Measurements from ENCODE around the gene RNF207. TPM values are rescaled to one million over a fixed set of nuclear protein-coding genes. Genes with fewer than 3 reads are reported as not detected.

The RNF207 gene
- total and polyA plus RNA-seq, 10 of the 15 experiments (the other 5 are each of a cell fraction or from before 2014, with no cell fraction given), result 1.7 to 36.4 (median 13.1) TPM

DNA sequence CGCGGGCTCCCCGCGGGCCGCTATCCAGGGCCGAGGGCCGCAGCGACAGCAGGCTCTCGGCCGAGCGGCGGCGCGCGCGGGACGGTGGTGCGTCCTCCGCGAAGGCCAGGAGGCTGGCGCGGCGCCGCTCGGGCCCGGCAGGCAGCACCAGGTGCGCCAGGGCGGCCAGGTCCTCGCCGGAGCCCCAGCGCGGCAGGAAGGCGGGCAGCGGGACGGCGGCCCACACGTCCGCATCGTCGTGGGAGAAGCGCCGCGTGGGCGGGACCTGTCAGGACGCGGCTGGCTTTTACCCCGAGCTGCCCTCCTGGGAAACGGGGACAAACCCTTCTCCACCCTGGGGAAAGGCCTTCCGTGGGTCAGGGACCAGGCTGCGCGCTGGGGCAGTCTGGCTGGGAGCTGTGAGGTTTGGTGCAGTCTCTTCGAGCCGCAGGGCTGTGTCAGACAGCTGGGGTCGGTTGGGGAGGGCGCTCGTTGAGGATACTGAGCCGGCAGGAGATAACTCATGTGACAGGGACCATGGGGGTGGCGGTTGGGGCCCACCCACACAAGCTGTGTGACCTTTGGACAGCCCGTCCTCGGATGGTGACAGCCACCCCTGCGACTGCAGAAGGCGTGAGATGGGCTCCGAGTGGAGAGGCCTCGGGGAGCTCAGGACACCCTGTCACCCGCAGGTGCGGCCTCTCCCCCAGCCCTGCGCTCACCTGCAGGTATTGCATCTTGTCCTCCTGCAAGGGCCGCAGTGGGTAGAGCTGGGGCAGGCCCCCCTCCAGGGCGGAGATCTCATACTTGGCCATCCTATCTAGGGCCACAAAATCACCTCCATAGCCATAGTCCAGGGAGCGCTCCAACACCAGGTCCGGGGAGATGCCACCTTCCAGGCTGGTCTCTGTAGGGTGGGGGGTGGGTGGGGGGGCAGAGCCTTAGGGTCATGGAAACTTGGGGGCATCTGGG is 44.1 kb downstream of the RNF207 start:
- FAIRE-seq (no peak), ATAC-seq (no peak), DNase-seq (ENCODE audit: low read depth, low spot score) (no peak)
- Histone ChIP-seq H3K27ac (ENCODE audit: control insufficient read depth, insufficient read depth) (no peak overlapping the region), H3K79me2 (ENCODE audit: control insufficient read depth, insufficient read depth, low read length) (no peaks in the 10 kb centered on the region), H3K4me2 (ENCODE audit: control insufficient read depth, insufficient read depth) (no peak overlapping the region), H2AFZ (ENCODE audit: control insufficient read depth, low read depth, low read length) (no peak overlapping the region), H3K4me1 (ENCODE audit: control insufficient read depth, insufficient read depth, low read length) (peaks cover 5% of the 10 kb centered on the region), H3K9me3 (replicated peaks; ENCODE audit: control insufficient read depth, insufficient read depth, low read length) (no peaks in the 10 kb centered on the region), H3K4me3 (no peak overlapping the region), H3K36me3 (ENCODE audit: control insufficient read depth in 2 of 2, insufficient read depth in 2 of 2, low read length in 1 of 2) (no peaks in the 10 kb centered on the region), H3K27me3 (replicated peaks in 1 of 2; ENCODE audit: control insufficient read depth in 2 of 2, insufficient read depth in 2 of 2, low read length in 1 of 2) (peaks cover 0 to 7% of the 10 kb centered on the region in 2 experiments; a peak in 3 of 4 replicates), H3K9ac (ENCODE audit: control insufficient read depth, insufficient read depth, low read length) (no peak overlapping the region), H4K20me1 (ENCODE audit: control insufficient read depth, insufficient read depth) (no peaks in the 10 kb centered on the region)
- intact Hi-C loops (cut with micrococcal nuclease; ENCODE audit: unreplicated experiment), result no loop called here
- POLR2A ChIA-PET, result no interaction called here
- in situ Hi-C loops (cut with MboI), result loop anchor here (5.0 kb wide), 2 partner anchors 97 to 152 kb away; no protein-coding TSS in a partner anchor
- SMC1A ChIA-PET (ENCODE audit: uncharacterized antibody, unreplicated experiment), result no interaction called here
- WGBS (ENCODE audit: insufficient coverage, insufficient replicate concordance, low lambda C conversion rate, missing lambda C conversion rate), result 16% methylated on average over 43 of the region's 71 CpGs
- CTCF ChIA-PET, result interaction anchor here (0.5 to 5.2 kb wide), 5 partner anchors 48 to 157 kb away, joined by 3 to 47 read pairs (median 3); no protein-coding TSS in a partner anchor
- RAD21 ChIA-PET (ENCODE audit: unreplicated experiment), result interaction anchor here (0.7 kb wide), 1 partner anchor 111 kb away, joined by 3 read pairs; no protein-coding TSS in a partner anchor
- no TSS peak for BruUV-seq (replicated peaks)
- TF ChIP-seq, protein P1, sequence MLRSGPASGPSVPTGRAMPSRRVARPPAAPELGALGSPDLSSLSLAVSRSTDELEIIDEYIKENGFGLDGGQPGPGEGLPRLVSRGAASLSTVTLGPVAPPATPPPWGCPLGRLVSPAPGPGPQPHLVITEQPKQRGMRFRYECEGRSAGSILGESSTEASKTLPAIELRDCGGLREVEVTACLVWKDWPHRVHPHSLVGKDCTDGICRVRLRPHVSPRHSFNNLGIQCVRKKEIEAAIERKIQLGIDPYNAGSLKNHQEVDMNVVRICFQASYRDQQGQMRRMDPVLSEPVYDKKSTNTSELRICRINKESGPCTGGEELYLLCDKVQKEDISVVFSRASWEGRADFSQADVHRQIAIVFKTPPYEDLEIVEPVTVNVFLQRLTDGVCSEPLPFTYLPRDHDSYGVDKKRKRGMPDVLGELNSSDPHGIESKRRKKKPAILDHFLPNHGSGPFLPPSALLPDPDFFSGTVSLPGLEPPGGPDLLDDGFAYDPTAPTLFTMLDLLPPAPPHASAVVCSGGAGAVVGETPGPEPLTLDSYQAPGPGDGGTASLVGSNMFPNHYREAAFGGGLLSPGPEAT (IDR thresholded peaks at IDR 0.05; ENCODE audit: low read depth), result no peak
- no peak for TF ChIP-seq ATF7 (IDR thresholded peaks at IDR 0.05; ENCODE audit: low read depth)
- TF ChIP-seq TAF1 (IDR thresholded peaks at IDR 0.05; ENCODE audit: borderline replicate concordance, low read depth, low read length), result no peak
- no peak for TF ChIP-seq SIN3A (IDR thresholded peaks at IDR 0.05; ENCODE audit: low read depth, low read length)
- no peak for TF ChIP-seq NR2C2 (IDR thresholded peaks at IDR 0.05; ENCODE audit: borderline replicate concordance, control insufficient read depth, insufficient read length, low read depth)
- TF ChIP-seq, protein P2, sequence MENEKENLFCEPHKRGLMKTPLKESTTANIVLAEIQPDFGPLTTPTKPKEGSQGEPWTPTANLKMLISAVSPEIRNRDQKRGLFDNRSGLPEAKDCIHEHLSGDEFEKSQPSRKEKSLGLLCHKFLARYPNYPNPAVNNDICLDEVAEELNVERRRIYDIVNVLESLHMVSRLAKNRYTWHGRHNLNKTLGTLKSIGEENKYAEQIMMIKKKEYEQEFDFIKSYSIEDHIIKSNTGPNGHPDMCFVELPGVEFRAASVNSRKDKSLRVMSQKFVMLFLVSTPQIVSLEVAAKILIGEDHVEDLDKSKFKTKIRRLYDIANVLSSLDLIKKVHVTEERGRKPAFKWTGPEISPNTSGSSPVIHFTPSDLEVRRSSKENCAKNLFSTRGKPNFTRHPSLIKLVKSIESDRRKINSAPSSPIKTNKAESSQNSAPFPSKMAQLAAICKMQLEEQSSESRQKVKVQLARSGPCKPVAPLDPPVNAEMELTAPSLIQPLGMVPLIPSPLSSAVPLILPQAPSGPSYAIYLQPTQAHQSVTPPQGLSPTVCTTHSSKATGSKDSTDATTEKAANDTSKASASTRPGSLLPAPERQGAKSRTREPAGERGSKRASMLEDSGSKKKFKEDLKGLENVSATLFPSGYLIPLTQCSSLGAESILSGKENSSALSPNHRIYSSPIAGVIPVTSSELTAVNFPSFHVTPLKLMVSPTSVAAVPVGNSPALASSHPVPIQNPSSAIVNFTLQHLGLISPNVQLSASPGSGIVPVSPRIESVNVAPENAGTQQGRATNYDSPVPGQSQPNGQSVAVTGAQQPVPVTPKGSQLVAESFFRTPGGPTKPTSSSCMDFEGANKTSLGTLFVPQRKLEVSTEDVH (IDR thresholded peaks at IDR 0.05; ENCODE audit: low read depth, partially characterized antibody), result no peak
- no peak for TF ChIP-seq NFYA (IDR thresholded peaks at IDR 0.05; ENCODE audit: borderline replicate concordance, low read depth, low read length)
- TF ChIP-seq, protein P3, sequence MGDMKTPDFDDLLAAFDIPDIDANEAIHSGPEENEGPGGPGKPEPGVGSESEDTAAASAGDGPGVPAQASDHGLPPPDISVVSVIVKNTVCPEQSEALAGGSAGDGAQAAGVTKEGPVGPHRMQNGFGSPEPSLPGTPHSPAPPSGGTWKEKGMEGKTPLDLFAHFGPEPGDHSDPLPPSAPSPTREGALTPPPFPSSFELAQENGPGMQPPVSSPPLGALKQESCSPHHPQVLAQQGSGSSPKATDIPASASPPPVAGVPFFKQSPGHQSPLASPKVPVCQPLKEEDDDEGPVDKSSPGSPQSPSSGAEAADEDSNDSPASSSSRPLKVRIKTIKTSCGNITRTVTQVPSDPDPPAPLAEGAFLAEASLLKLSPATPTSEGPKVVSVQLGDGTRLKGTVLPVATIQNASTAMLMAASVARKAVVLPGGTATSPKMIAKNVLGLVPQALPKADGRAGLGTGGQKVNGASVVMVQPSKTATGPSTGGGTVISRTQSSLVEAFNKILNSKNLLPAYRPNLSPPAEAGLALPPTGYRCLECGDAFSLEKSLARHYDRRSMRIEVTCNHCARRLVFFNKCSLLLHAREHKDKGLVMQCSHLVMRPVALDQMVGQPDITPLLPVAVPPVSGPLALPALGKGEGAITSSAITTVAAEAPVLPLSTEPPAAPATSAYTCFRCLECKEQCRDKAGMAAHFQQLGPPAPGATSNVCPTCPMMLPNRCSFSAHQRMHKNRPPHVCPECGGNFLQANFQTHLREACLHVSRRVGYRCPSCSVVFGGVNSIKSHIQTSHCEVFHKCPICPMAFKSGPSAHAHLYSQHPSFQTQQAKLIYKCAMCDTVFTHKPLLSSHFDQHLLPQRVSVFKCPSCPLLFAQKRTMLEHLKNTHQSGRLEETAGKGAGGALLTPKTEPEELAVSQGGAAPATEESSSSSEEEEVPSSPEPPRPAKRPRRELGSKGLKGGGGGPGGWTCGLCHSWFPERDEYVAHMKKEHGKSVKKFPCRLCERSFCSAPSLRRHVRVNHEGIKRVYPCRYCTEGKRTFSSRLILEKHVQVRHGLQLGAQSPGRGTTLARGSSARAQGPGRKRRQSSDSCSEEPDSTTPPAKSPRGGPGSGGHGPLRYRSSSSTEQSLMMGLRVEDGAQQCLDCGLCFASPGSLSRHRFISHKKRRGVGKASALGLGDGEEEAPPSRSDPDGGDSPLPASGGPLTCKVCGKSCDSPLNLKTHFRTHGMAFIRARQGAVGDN (IDR thresholded peaks at IDR 0.05), result no peak
- TF ChIP-seq, protein P4, sequence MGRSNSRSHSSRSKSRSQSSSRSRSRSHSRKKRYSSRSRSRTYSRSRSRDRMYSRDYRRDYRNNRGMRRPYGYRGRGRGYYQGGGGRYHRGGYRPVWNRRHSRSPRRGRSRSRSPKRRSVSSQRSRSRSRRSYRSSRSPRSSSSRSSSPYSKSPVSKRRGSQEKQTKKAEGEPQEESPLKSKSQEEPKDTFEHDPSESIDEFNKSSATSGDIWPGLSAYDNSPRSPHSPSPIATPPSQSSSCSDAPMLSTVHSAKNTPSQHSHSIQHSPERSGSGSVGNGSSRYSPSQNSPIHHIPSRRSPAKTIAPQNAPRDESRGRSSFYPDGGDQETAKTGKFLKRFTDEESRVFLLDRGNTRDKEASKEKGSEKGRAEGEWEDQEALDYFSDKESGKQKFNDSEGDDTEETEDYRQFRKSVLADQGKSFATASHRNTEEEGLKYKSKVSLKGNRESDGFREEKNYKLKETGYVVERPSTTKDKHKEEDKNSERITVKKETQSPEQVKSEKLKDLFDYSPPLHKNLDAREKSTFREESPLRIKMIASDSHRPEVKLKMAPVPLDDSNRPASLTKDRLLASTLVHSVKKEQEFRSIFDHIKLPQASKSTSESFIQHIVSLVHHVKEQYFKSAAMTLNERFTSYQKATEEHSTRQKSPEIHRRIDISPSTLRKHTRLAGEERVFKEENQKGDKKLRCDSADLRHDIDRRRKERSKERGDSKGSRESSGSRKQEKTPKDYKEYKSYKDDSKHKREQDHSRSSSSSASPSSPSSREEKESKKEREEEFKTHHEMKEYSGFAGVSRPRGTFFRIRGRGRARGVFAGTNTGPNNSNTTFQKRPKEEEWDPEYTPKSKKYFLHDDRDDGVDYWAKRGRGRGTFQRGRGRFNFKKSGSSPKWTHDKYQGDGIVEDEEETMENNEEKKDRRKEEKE (IDR thresholded peaks at IDR 0.05), result no peak
- TF ChIP-seq HCFC1 (IDR thresholded peaks at IDR 0.05; ENCODE audit: low read length), result no peak

All from GM12878 (cell line).